Measurements from ENCODE around the gene GAA.

- TF ChIP-seq EZH2 (IDR thresholded peaks at IDR 0.05), result no peak
- no peak for TF ChIP-seq POLR2AphosphoS5 (IDR thresholded peaks at IDR 0.05; ENCODE audit: borderline replicate concordance, low read depth, low read length)
Measured at GRCh38 chr17:80119271-80119791, 17.9 kb downstream of the GAA start.
